ENCODE data around the gene PRKRIP1.

Gene PRKRIP1

GRCh38 chr7:102415685-102416225 is 19.6 kb downstream of the PRKRIP1 start:
- no peak overlapping the region for H3K4me3 ChIP-seq (ENCODE audit: low read depth, low read length)
- DNase-seq (ENCODE audit: low read depth, low spot score), result no peak
- in situ Hi-C loops (cut with HindIII; ENCODE audit: low sequenced_read_pairs), result loop anchor here (10.0 kb wide), 1 partner anchor 131 kb away; the partner anchor contains the start of gene SH2B2
- TF ChIP-seq CTCF (IDR thresholded peaks at IDR 0.05; ENCODE audit: low read depth, low read length), result no peak

- in situ Hi-C loops (cut with HindIII; ENCODE audit: low sequenced_read_pairs), result loop anchor here (10.0 kb wide), 1 partner anchor 132 kb away; the partner anchor contains the start of gene SH2B2
- TF ChIP-seq CTCF (IDR thresholded peaks at IDR 0.05; ENCODE audit: low read depth, low read length), result no peak
- DNase-seq (ENCODE audit: low read depth, low spot score), result no peak
- H3K4me3 ChIP-seq (ENCODE audit: low read depth, low read length), result no peak overlapping the region
Measured at GRCh38 chr7:102416406-102416805, 20.2 kb downstream of the PRKRIP1 start.

GRCh38 chr7:102417105-102417504 is 20.9 kb downstream of the PRKRIP1 start:
- no peak for TF ChIP-seq CTCF (IDR thresholded peaks at IDR 0.05; ENCODE audit: low read depth, low read length)
- in situ Hi-C loops (cut with HindIII; ENCODE audit: low sequenced_read_pairs), result loop anchor here (10.0 kb wide), 1 partner anchor 132 kb away; the partner anchor contains the start of gene SH2B2
- no peak overlapping the region for H3K4me3 ChIP-seq (ENCODE audit: low read depth, low read length)
- no peak for DNase-seq (ENCODE audit: low read depth, low spot score)

- no peak overlapping the region for H3K4me3 ChIP-seq (ENCODE audit: low read depth, low read length)
- no peak for TF ChIP-seq CTCF (IDR thresholded peaks at IDR 0.05; ENCODE audit: low read depth, low read length)
- in situ Hi-C loops (cut with HindIII; ENCODE audit: low sequenced_read_pairs), result loop anchor here (10.0 kb wide), 1 partner anchor 134 kb away; the partner anchor contains the start of gene SH2B2
Measured at GRCh38 chr7:102418592-102418991, 22.4 kb downstream of the PRKRIP1 start.

GRCh38 chr7:102421706-102422240 is 25.6 kb downstream of the PRKRIP1 start:
- no peak for DNase-seq (ENCODE audit: low read depth, low spot score)
- H3K4me3 ChIP-seq (ENCODE audit: low read depth, low read length), result no peak overlapping the region
- in situ Hi-C loops (cut with HindIII; ENCODE audit: low sequenced_read_pairs), result no loop called here
- TF ChIP-seq CTCF (IDR thresholded peaks at IDR 0.05; ENCODE audit: low read depth, low read length), result no peak

More at GRCh38 chr7:102418592-102418991, 22.4 kb downstream of the PRKRIP1 start:
- no peak for DNase-seq (ENCODE audit: low read depth, low spot score)

- no peak for TF ChIP-seq CTCF (IDR thresholded peaks at IDR 0.05; ENCODE audit: low read depth, low read length)
- no peak for DNase-seq (ENCODE audit: low read depth, low spot score)
- H3K4me3 ChIP-seq (ENCODE audit: low read depth, low read length), result no peak overlapping the region
- in situ Hi-C loops (cut with HindIII; ENCODE audit: low sequenced_read_pairs), result no loop called here
Measured at GRCh38 chr7:102424129-102424551, 28.0 kb downstream of the PRKRIP1 start.

All from astrocyte of the spinal cord (primary cell).